Left kidney (tissue), 2 donors: ENCODE measurements around the gene GPBP1. TPM values are rescaled to one million over a fixed set of nuclear protein-coding genes. Genes with fewer than 3 reads are reported as not detected.

Experiments
- DNase-seq: peaks from one replicate; pipeline ENCODE4 v3.0.0-alpha.2; 2013
- polyA plus RNA-seq: library from polyadenylated mRNA; unstranded; fragments of 120-200 nt; gene quantifications from one replicate; pipeline ENCODE4 v1.2.1, GENCODE V29; 2013; ENCODE audit not compliant: insufficient read length

GPBP1 gene
- polyA plus RNA-seq, 1 donor: 196 TPM

- no peak for DNase-seq
These were observed 33.8 kb downstream of the GPBP1 start for GRCh38 chr5:57207681-57208080.

- no peak for DNase-seq
These were observed 35.6 kb downstream of the GPBP1 start for GRCh38 chr5:57209316-57210040.

- DNase-seq: no peak
These were observed 36.8 kb downstream of the GPBP1 start for GRCh38 chr5:57210633-57211032.

GRCh38 chr5:57211039-57211438 is 37.2 kb downstream of the GPBP1 start:
- no peak for DNase-seq

- DNase-seq: no peak
These were observed 41.9 kb downstream of the GPBP1 start for GRCh38 chr5:57215629-57216195.

- DNase-seq: no peak
These were observed 42.9 kb downstream of the GPBP1 start for GRCh38 chr5:57216714-57217113.

- DNase-seq: no peak
These were observed 45.5 kb downstream of the GPBP1 start for GRCh38 chr5:57219386-57219785.

- DNase-seq: peak; percentile 68
These were observed 47.2 kb downstream of the GPBP1 start for GRCh38 chr5:57221049-57221568.

- no peak for DNase-seq
These were observed 51.7 kb downstream of the GPBP1 start for GRCh38 chr5:57225553-57225952.

- no peak for DNase-seq
These were observed 55.5 kb downstream of the GPBP1 start for GRCh38 chr5:57229313-57229712.

GRCh38 chr5:57231607-57232006 is 57.7 kb downstream of the GPBP1 start:
- DNase-seq: no peak

GRCh38 chr5:57232293-57233033 is 58.6 kb downstream of the GPBP1 start:
- DNase-seq: no peak

- DNase-seq: no peak
These were observed 69.7 kb downstream of the GPBP1 start for GRCh38 chr5:57243286-57244137.

- no peak for DNase-seq
These were observed 70.5 kb downstream of the GPBP1 start for GRCh38 chr5:57244331-57244730.

- DNase-seq: no peak
These were observed 72.6 kb downstream of the GPBP1 start for GRCh38 chr5:57246426-57246825.

- DNase-seq: no peak
These were observed 73.9 kb downstream of the GPBP1 start for GRCh38 chr5:57247765-57248164.

GRCh38 chr5:57249265-57249874 is 75.5 kb downstream of the GPBP1 start:
- no peak for DNase-seq

- DNase-seq: no peak
These were observed 84.2 kb downstream of the GPBP1 start for GRCh38 chr5:57258052-57258451.

GRCh38 chr5:57258943-57259342 is 85.1 kb downstream of the GPBP1 start:
- DNase-seq: no peak

- DNase-seq: no peak
These were observed 85.8 kb downstream of the GPBP1 start for GRCh38 chr5:57259704-57260103.

- no peak for DNase-seq
These were observed 88.7 kb downstream of the GPBP1 start for GRCh38 chr5:57262541-57262940.

GRCh38 chr5:57267805-57268204 is 93.9 kb downstream of the GPBP1 start:
- DNase-seq: no peak
